H1 (cell line): ENCODE results near the gene BSPH1. TPM values are rescaled to one million over a fixed set of nuclear protein-coding genes. Genes with fewer than 3 reads are reported as not detected.

Experiments used
- CTCF ChIA-PET: fragments of 300-600 bp; sonication (Branson Sonifier 250); formaldehyde crosslinking; loops from one replicate; lab custom pipeline; 2021; ENCODE audit not compliant: partially characterized antibody; lab: Charles Lee
- POLR2A ChIA-PET: fragments of 300-600 bp; sonication (Branson Sonifier 250); formaldehyde crosslinking; loops from one replicate; lab custom pipeline; 2021; ENCODE audit warnings: inconsistent platforms; ENCODE audit not compliant: partially characterized antibody; lab: Charles Lee
- DNase-seq, 2 experiments: peaks; one replicate each; pipeline versions ENCODE4 v3.0.0 to v3.0.0-alpha.2; 2010 to 2022; ENCODE audit warnings: low spot score in 2 of 2, low read depth in 1 of 2, mixed read lengths in 1 of 2
- FAIRE-seq: peaks from 2 replicates; lab custom pipeline; 2011; peaks lifted over from hg19 to GRCh38; lab: Jason Lieb, UNC
- H2AFZ ChIP-seq: 2 replicates; pipeline ENCODE4 v1.8.1; 2012; ENCODE audit warnings: low read length, inconsistent platforms
- H2AK5ac ChIP-seq: 2 replicates; pipeline ENCODE4 v1.6.1; 2013; ENCODE audit warnings: low read depth, low read length
- H2BK120ac ChIP-seq: replicated peaks from 2 replicates; pipeline ENCODE3; 2013; ENCODE audit warnings: low read depth, low read length, inconsistent platforms
- H2BK12ac ChIP-seq: 2 replicates; pipeline ENCODE4 v1.6.1; 2013; ENCODE audit warnings: low read depth, low read length
- H2BK15ac ChIP-seq: 2 replicates; pipeline ENCODE4 v1.6.1; 2013; ENCODE audit warnings: low read length
- H2BK20ac ChIP-seq: 2 replicates; pipeline ENCODE4 v1.6.1; 2013; ENCODE audit warnings: low read length
- H2BK5ac ChIP-seq: 2 replicates; pipeline ENCODE4 v1.6.1; 2013; ENCODE audit warnings: low read depth, low read length
- H3K14ac ChIP-seq: 2 replicates; pipeline ENCODE4 v1.6.1; 2013; ENCODE audit warnings: inconsistent platforms; ENCODE audit not compliant: insufficient read length
- H3K18ac ChIP-seq: 2 replicates; pipeline ENCODE4 v1.6.1; 2013; ENCODE audit warnings: low read length; ENCODE audit errors: extremely low read depth
- H3K23ac ChIP-seq: 2 replicates; pipeline ENCODE4 v1.6.1; 2013; ENCODE audit warnings: inconsistent platforms; ENCODE audit not compliant: insufficient read length
- H3K23me2 ChIP-seq: 2 replicates; pipeline ENCODE4 v1.6.1; 2013; ENCODE audit warnings: low read depth, low read length
- H3K27ac ChIP-seq: 2 replicates; pipeline ENCODE4 v1.6.1; 2011; ENCODE audit warnings: low read depth, low read length, inconsistent platforms
- H3K27me3 ChIP-seq, 4 experiments: replicated peaks in 1 of 4; 1 replicate in 1 of 4; 2 replicates in 3 of 4; pipeline versions ENCODE4 v1.6.1 to v1.8.1; 2011 to 2013; ENCODE audit warnings: low read length in 3 of 4, mild to moderate bottlenecking in 3 of 4, inconsistent platforms in 2 of 4, mixed read lengths in 2 of 4, moderate library complexity in 1 of 4; ENCODE audit not compliant: control insufficient read depth in 3 of 4, insufficient read depth in 3 of 4; ENCODE audit errors: extremely low read depth in 1 of 4
- H3K36me3 ChIP-seq, 4 experiments: 2 replicates each; pipeline versions ENCODE4 v1.6.1 to v1.8.1; 2011 to 2013; ENCODE audit warnings: mild to moderate bottlenecking in 4 of 4, low read length in 3 of 4, moderate library complexity in 2 of 4, control low read depth in 1 of 4, inconsistent platforms in 1 of 4; ENCODE audit not compliant: insufficient read depth in 4 of 4, control insufficient read depth in 2 of 4
- H3K4ac ChIP-seq: replicated peaks from 2 replicates; pipeline ENCODE3; 2013; ENCODE audit warnings: low read length, low read depth, mixed read lengths, inconsistent platforms; ENCODE audit not compliant: insufficient read length
- H3K4me1 ChIP-seq, 4 experiments: replicated peaks in 1 of 4; 1 replicate in 1 of 4; 2 replicates in 3 of 4; pipeline versions ENCODE4 v1.6.1 to v1.8.1; 2011 to 2013; ENCODE audit warnings: low read length in 3 of 4, inconsistent platforms in 2 of 4, mixed read lengths in 1 of 4; ENCODE audit not compliant: insufficient read depth in 4 of 4, control insufficient read depth in 3 of 4
- H3K4me2 ChIP-seq, 2 experiments: 2 replicates each; pipeline versions ENCODE4 v1.6.1 to v1.8.1; 2011 to 2013; ENCODE audit warnings: low read depth in 2 of 2, low read length in 2 of 2, control low read depth in 1 of 2, inconsistent platforms in 1 of 2, mild to moderate bottlenecking in 1 of 2; ENCODE audit not compliant: insufficient read depth in 1 of 2
- H3K4me3 ChIP-seq, 4 experiments: fragments of 200-600, 300-600 bp in 1 of 4; sonication (generic), shearing (Covaris generic), sonication (Bioruptor Twin) in 1 of 4; 2 replicates each; pipeline versions ENCODE4 v1.5.1 to v1.8.1; 2011 to 2016; ENCODE audit warnings: low read length in 4 of 4, low read depth in 3 of 4, control low read depth in 2 of 4, inconsistent platforms in 2 of 4, mild to moderate bottlenecking in 2 of 4, mixed read lengths in 1 of 4, moderate library complexity in 1 of 4; ENCODE audit not compliant: insufficient read depth in 2 of 4; ENCODE audit errors: extremely low read depth in 1 of 4
- H3K56ac ChIP-seq: replicated peaks from 2 replicates; pipeline ENCODE3; 2013; ENCODE audit warnings: low read depth, mild to moderate bottlenecking, mixed read lengths, low read length, inconsistent platforms; ENCODE audit not compliant: insufficient read length
- H3K79me1 ChIP-seq: 2 replicates; pipeline ENCODE4 v1.6.1; 2013; ENCODE audit warnings: low read depth, low read length, control low read depth
- H3K79me2 ChIP-seq, 2 experiments: 2 replicates each; pipeline versions ENCODE4 v1.6.1 to v1.8.1; 2012 to 2013; ENCODE audit warnings: low read length in 2 of 2, mild to moderate bottlenecking in 2 of 2, inconsistent platforms in 1 of 2; ENCODE audit not compliant: insufficient read depth in 2 of 2, control insufficient read depth in 1 of 2
- H3K9ac ChIP-seq, 4 experiments: replicated peaks in 1 of 4; 1 replicate in 1 of 4; 2 replicates in 3 of 4; pipeline versions ENCODE4 v1.6.1 to v1.8.1; 2011 to 2013; ENCODE audit warnings: low read depth in 3 of 4, low read length in 3 of 4, control low read depth in 2 of 4, mild to moderate bottlenecking in 2 of 4, moderate library complexity in 2 of 4, inconsistent platforms in 1 of 4; ENCODE audit errors: extremely low read depth in 1 of 4
- H3K9me3 ChIP-seq, 2 experiments: 2 replicates each; pipeline versions ENCODE4 v1.6.1 to v1.8.1; 2012 to 2013; ENCODE audit warnings: mild to moderate bottlenecking in 2 of 2, moderate library complexity in 2 of 2, control low read depth in 1 of 2, inconsistent platforms in 1 of 2, low read depth in 1 of 2, low read length in 1 of 2, mixed read lengths in 1 of 2; ENCODE audit not compliant: insufficient read depth in 2 of 2
- H4K20me1 ChIP-seq, 2 experiments: replicated peaks in 1 of 2; 2 replicates each; pipeline versions ENCODE3 to v1.8.1; 2011 to 2013; ENCODE audit warnings: inconsistent platforms in 2 of 2, low read length in 2 of 2, mild to moderate bottlenecking in 1 of 2; ENCODE audit not compliant: insufficient read depth in 2 of 2, control insufficient read depth in 1 of 2
- H4K5ac ChIP-seq: 2 replicates; pipeline ENCODE4 v1.6.1; 2013; ENCODE audit warnings: low read length, low read depth, mixed read lengths, inconsistent platforms; ENCODE audit not compliant: insufficient read length
- H4K8ac ChIP-seq: 2 replicates; pipeline ENCODE4 v1.8.0; 2013; ENCODE audit warnings: mild to moderate bottlenecking, moderate library complexity, low read length, inconsistent platforms; ENCODE audit not compliant: insufficient read depth; ENCODE audit errors: extremely low read depth
- H4K91ac ChIP-seq: replicated peaks from 2 replicates; pipeline ENCODE3; 2013; ENCODE audit warnings: low read length, mixed read lengths, inconsistent platforms; ENCODE audit not compliant: insufficient read length
- ASH2L ChIP-seq: fragments of 200-600, 300-600 bp; sonication (generic); IDR thresholded peaks from one replicate; pipeline ENCODE4 v1.7.1; 2017; ENCODE audit warnings: low read length
- CTBP2 ChIP-seq: IDR thresholded peaks from 2 replicates; pipeline ENCODE4 v1.7.0; 2011; ENCODE audit warnings: borderline replicate concordance, mild to moderate bottlenecking, moderate library complexity, mixed read lengths, low read length; ENCODE audit not compliant: insufficient read depth, insufficient read length
- EGR1 ChIP-seq: IDR thresholded peaks from 2 replicates; pipeline ENCODE4 v1.6.1; 2011; ENCODE audit warnings: low read depth, low read length, borderline replicate concordance
- HDAC6 ChIP-seq: IDR thresholded peaks from one replicate; pipeline ENCODE4 v1.7.1; 2012; ENCODE audit warnings: low read depth, mild to moderate bottlenecking, inconsistent platforms, low read length, moderate library complexity
- KDM1A ChIP-seq: fragments of 200-600, 300-600 bp; sonication (generic); IDR thresholded peaks from 2 replicates; pipeline ENCODE4 v1.7.1; 2016; ENCODE audit warnings: mild to moderate bottlenecking, low read length, borderline replicate concordance
- POLR2A ChIP-seq, 2 experiments: IDR thresholded peaks; 1 replicate in 1 of 2; 2 replicates in 1 of 2; pipeline ENCODE4 v1.6.1; 2011; ENCODE audit warnings: low read depth in 2 of 2, low read length in 2 of 2, mild to moderate bottlenecking in 2 of 2; ENCODE audit errors: control extremely low read depth in 1 of 2
- RBBP5 ChIP-seq: IDR thresholded peaks from 2 replicates; pipeline ENCODE4 v1.7.1; 2012; ENCODE audit warnings: low read depth, mild to moderate bottlenecking, inconsistent platforms, low read length, moderate library complexity, borderline replicate concordance
- SP1 ChIP-seq: IDR thresholded peaks from 2 replicates; pipeline ENCODE4 v1.6.1; 2011; ENCODE audit warnings: low read depth, low read length
- SP2 ChIP-seq: IDR thresholded peaks from 2 replicates; pipeline ENCODE4 v1.6.1; 2012; ENCODE audit warnings: mild to moderate bottlenecking, low read length, inconsistent platforms
- TAF1 ChIP-seq: IDR thresholded peaks from 2 replicates; pipeline ENCODE4 v1.6.1; 2011; ENCODE audit warnings: mild to moderate bottlenecking, low read depth, low read length
- WGBS, 2 experiments: shearing (Covaris generic) in 1 of 2; methylation state at CpG; one replicate each; pipeline versions ENCODE4 v1.1.6 to v1.1.7; 2013 to 2015; ENCODE audit warnings: low lambda C conversion rate in 2 of 2, mixed read lengths in 2 of 2, inconsistent platforms in 1 of 2, low coverage in 1 of 2, missing lambda C conversion rate in 1 of 2; ENCODE audit not compliant: insufficient replicate concordance in 2 of 2, insufficient coverage in 1 of 2, insufficient read length in 1 of 2; ENCODE audit errors: extremely low coverage in 1 of 2, missing lambda C conversion rate in 1 of 2; 5-methylcytosine and 5-hydroxymethylcytosine counted together
- polyA plus RNA-seq, 7 experiments: library from polyadenylated mRNA; depleted of rRNA in 3 of 7; stranded (reverse) in 5 of 7; unstranded in 2 of 7; fragments of >200 nt in 5 of 7; fragments of 200-250 nt in 2 of 7; gene quantifications; 1 replicate in 5 of 7; 2 replicates in 1 of 7; 4 replicates in 1 of 7; pipeline versions ENCODE4 v1.2.1 to v1.2.3, GENCODE V29; 2011 to 2013; ENCODE audit warnings: missing spikeins in 2 of 7, mixed read lengths in 2 of 7
- total RNA-seq: library from RNA; stranded (reverse); fragmentation: NEBNext Ultra II Directional; extraction: Animal tissue kit (Norgen Biotek cat#: 25700); gene quantifications from 2 replicates; pipeline ENCODE4 v1.2.1, GENCODE V29; 2021
- TF ChIP-seq, protein P1 (sequence below): IDR thresholded peaks from 2 replicates; pipeline ENCODE4 v1.6.1; 2011; ENCODE audit warnings: low read depth, mild to moderate bottlenecking, low read length; ENCODE audit not compliant: insufficient read depth

Gene BSPH1
- total and polyA plus RNA-seq, 2 of the 8 experiments (the other 6 are each of a cell fraction or from before 2014, with no cell fraction given): not detected

DNA sequence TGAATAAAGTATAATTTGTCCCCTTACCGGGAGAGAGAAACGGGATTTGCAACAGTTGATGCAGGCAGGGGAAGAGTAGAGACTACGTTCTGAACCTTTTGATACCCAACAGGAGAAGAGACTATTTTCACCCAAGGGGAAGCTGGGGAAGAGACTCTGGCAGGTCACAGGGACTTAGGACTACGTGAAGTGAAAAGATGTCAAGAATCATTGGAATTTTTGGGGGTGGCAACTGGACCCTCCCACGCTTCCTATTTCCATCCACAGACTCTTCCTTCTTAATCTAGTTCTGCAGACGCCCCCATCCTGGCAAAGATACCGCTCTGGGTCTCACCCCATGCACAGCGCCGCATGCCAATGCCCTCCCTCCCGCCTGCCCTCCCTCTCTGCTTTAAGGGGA is 38.1 kb upstream of the BSPH1 start:
- Histone ChIP-seq H4K20me1 (no peaks in the 10 kb centered on the region), H2BK20ac (no peak overlapping the region), H4K8ac (no peak overlapping the region), H2BK15ac (no peak overlapping the region), H3K56ac (no peak overlapping the region), H2BK12ac (no peak overlapping the region), H2AK5ac (no peak overlapping the region), H3K79me2 (no peaks in the 10 kb centered on the region), H4K91ac (no peak overlapping the region), H3K79me1 (no peaks in the 10 kb centered on the region), H3K4me1 (no peaks in the 10 kb centered on the region), H3K27me3 (no peaks in the 10 kb centered on the region), H3K27ac (no peak overlapping the region), H3K18ac (no peak overlapping the region), H2BK5ac (no peak overlapping the region), H2BK120ac (no peak overlapping the region), H3K4ac (no peak overlapping the region), H3K23me2 (no peaks in the 10 kb centered on the region), H3K14ac (no peak overlapping the region), H3K9ac (no peak overlapping the region), H3K23ac (no peak overlapping the region), H3K4me2 (no peak overlapping the region), H2AFZ (peak overlapping the region; percentile 51), H3K9me3 (no peaks in the 10 kb centered on the region), H3K36me3 (no peaks in the 10 kb centered on the region), H3K4me3 (no peak overlapping the region), H4K5ac (no peak overlapping the region)
- CTCF ChIA-PET: interaction anchor here (1.7 kb wide), 2 partner anchors 9 to 39 kb away, joined by 6 to 9 read pairs; no protein-coding TSS in a partner anchor
- POLR2A ChIA-PET: no interaction called here
- FAIRE-seq (no peak), DNase-seq (no peak)
- WGBS, 2 experiments: 90% methylated on average over 10 of the region's 10 CpGs; no CpG with 5 or more reads in 1 of the 2 experiments
- no peak for TF ChIP-seq POLR2A (IDR thresholded peaks at IDR 0.05; ENCODE audit: control extremely low read depth in 1 of 2, low read depth in 2 of 2, low read length in 2 of 2)
- no peak for TF ChIP-seq EGR1
- no peak for TF ChIP-seq SP1
- no peak for TF ChIP-seq HDAC6
- TF ChIP-seq RBBP5: no peak
- TF ChIP-seq TAF1: no peak
- TF ChIP-seq, protein P1, sequence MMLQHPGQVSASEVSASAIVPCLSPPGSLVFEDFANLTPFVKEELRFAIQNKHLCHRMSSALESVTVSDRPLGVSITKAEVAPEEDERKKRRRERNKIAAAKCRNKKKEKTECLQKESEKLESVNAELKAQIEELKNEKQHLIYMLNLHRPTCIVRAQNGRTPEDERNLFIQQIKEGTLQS: no peak
- no peak for TF ChIP-seq ASH2L
- TF ChIP-seq CTBP2: no peak
- no peak for TF ChIP-seq SP2
- TF ChIP-seq KDM1A: no peak
